DMS79 treated with DMSO at 0.1 percent for 48 hours (cell line): ENCODE measurements around the gene KCNK6.
A peak's percentile ranks its signal among the peaks of the same experiment; 100 is the strongest.

Experiments used
- DNase-seq: peaks from one replicate; lab custom pipeline; 2025; lab: John Stamatoyannopoulos, UW

KCNK6 gene

DNA sequence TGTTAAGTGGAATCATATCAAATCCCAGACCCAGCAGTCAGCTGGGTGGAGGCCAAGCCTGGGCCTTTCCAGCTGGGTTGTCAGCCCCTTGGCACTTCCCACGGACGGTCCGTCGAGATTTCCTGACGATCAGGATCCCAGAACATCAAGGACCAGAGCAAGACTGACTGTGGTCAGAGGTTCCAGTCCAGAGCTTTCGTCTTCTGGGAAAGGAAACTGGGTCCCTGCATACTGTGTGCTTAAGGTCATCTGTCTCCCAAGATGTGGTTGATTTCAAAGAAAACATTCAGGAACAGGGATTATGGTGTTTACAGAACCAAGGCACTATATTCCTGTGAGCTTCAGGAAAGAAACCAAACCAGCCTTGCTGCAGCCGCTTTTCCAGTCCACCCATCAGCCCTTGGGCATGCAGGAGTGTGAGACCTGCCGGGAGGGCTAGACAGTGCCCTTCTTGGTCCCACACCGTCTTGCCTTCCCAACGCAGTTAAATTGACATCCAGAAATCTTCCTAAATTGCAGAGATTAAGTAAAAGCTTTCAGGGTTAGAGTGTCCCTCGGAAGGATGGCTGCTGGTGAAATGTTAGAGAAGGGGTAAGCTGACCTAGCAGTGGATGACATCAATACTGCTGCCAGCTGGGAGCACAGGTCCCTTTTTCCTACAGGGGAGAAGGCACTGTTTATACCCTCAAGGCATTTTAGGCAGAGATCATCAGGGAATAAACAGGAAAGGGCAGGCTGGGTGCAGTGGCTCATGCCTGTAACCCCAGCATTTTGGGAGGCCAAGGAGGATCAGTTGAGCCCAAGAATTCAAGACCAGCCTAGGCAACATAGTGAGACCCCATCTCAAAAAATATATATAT lies 20.6 kb upstream of the KCNK6 start:
- no peak for DNase-seq

- no peak for DNase-seq
Observed at GRCh38 chr19:38303517-38304351, 15.9 kb upstream of the KCNK6 start, which contains the start of gene C19orf33. Gene C19orf33, plus strand, starts transcription at chr19:38304251. Its CDS starts 11 bp downstream, at chr19:38304262.

GRCh38 chr19:38304352-38304865 lies 15.2 kb upstream of the KCNK6 start:
- DNase-seq, result no peak

GRCh38 chr19:38304866-38305429 lies 14.7 kb upstream of the KCNK6 start:
- no peak for DNase-seq

- DNase-seq, result no peak
Observed at GRCh38 chr19:38306236-38306635, 13.4 kb upstream of the KCNK6 start.

- DNase-seq, result no peak
Observed at GRCh38 chr19:38307076-38307475, 12.6 kb upstream of the KCNK6 start.

DNA sequence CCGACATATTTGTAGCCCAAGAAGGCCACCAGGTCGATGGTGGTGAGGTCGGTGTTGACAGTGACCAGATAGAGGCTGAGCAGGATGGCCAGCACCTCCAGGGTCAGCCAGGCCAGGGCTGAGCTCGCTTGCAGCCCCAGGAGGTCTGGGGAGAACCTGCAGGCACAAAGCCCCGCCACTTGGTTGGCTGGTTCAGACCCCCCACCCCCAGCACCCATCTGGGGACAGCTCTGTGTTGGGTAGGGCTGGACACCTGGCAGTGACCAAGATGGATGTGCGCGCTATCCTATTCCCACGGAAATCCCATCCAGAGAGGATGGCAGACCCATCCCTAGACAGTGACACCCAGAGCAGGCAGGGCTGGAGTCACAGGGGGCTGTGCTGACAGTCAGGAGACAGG lies 12.0 kb upstream of the KCNK6 start:
- no peak for DNase-seq

GRCh38 chr19:38308006-38308766 lies 11.5 kb upstream of the KCNK6 start:
- DNase-seq, result no peak

- no peak for DNase-seq
Observed at GRCh38 chr19:38308926-38309614, 10.6 kb upstream of the KCNK6 start.

GRCh38 chr19:38309615-38310278 lies 9.9 kb upstream of the KCNK6 start:
- DNase-seq, result no peak

DNA sequence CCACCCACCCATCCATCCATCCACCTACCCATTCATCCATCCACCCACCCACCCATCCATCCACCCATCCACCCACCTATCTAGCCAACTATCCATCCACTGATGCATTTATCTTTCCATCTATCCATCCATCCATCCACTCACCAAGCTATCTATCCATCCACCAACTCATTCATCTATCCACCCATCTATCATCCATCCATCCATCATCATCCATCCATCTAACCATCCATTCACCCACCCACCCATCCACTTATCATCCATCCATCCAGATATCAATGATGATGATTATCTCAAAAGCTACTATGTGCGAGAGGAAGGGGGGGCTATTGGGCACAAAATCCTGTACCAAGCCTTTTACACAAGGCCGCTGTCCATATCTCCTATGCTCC lies 9.4 kb upstream of the KCNK6 start:
- no peak for DNase-seq

DNA sequence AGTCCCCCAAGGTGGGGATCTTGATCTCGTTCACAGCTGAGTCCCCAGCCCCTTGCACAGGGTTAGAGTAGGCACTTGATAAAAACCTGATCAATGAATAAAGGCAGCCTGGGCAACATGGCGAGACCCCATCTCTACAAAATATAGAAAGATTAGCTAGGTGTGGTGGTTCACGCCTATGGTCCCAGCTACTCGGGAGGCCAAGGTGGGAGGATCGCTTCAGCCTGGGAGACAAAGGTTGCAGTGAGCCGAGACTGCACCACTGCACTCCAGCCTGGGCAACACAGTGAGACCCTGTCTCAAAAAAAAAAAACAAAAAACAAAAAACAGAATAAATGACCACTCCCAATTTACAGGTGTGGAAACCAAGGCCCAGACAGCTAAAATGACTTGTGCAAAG lies 8.7 kb upstream of the KCNK6 start:
- no peak for DNase-seq

DNA sequence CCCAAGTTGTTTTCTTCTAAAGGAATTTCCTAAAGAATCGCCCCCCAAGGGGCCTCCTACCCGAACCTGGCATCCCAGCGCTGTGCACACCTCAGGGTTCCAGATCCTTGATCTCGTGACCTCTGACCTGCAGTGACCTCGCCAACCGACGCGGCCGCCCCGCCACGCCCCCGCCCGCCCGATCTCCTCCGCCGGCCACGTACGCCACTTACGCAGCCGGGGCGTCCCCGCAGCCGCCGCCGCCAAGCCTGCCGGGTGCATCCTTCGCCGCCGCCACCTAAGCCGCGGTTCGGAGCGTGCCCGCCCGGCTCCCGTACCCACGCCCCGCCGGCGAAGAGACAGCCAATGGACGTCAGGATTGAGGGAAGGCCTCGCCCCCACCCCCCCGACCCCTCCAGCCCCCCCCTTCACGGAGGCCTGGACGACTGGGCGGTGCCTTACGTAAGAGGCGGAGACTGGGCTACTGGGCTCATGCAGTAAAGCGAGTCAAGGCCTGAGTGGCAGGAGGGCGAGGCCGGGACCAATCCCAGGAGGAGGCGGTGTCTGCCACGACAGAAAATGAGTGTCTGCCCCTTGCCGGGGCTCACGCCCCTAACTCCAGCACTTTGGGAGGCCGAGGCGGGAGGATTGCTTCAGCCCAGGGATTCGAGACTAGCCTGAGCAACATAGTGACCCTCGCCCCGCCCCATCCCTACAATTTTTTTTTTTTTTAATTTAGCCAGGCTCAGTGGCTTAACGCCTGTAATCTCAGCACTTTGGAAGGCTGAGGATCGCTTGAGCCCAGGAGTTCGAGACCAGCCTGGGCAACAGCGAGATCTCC lies 3.8 kb upstream of the KCNK6 start, which contains the start of gene YIF1B:
TSS of gene YIF1B (minus strand) at position 291 of the 820 bp plus-strand sequence. CDS start at position 261, 30 bp downstream.
- peak; percentile 93 for DNase-seq

- peak; percentile 45 for DNase-seq
Observed at GRCh38 chr19:38316477-38317067, 3.1 kb upstream of the KCNK6 start.

GRCh38 chr19:38317104-38317612 lies 2.5 kb upstream of the KCNK6 start:
- DNase-seq, result no peak

GRCh38 chr19:38318660-38319059 lies 985 bp upstream of the KCNK6 start:
- peak; percentile 7 for DNase-seq

GRCh38 chr19:38320969-38321339 lies 1.3 kb downstream of the KCNK6 start:
- DNase-seq, result no peak

GRCh38 chr19:38321646-38322196 lies 2.1 kb downstream of the KCNK6 start:
- DNase-seq, result no peak

- no peak for DNase-seq
Observed at GRCh38 chr19:38323291-38323690, 3.6 kb downstream of the KCNK6 start.
